GM21576 (cell line): ENCODE measurements around the gene HEXIM1.

Experiments
- ATAC-seq: cut with Tn5 transposase; IDR thresholded peaks from one replicate; pipeline ENCODE4 v1.9.1; 2021; ENCODE audit warnings: mild to moderate bottlenecking, moderate library complexity; ENCODE audit not compliant: unreplicated experiment

The HEXIM1 gene, protein sequence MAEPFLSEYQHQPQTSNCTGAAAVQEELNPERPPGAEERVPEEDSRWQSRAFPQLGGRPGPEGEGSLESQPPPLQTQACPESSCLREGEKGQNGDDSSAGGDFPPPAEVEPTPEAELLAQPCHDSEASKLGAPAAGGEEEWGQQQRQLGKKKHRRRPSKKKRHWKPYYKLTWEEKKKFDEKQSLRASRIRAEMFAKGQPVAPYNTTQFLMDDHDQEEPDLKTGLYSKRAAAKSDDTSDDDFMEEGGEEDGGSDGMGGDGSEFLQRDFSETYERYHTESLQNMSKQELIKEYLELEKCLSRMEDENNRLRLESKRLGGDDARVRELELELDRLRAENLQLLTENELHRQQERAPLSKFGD

DNA sequence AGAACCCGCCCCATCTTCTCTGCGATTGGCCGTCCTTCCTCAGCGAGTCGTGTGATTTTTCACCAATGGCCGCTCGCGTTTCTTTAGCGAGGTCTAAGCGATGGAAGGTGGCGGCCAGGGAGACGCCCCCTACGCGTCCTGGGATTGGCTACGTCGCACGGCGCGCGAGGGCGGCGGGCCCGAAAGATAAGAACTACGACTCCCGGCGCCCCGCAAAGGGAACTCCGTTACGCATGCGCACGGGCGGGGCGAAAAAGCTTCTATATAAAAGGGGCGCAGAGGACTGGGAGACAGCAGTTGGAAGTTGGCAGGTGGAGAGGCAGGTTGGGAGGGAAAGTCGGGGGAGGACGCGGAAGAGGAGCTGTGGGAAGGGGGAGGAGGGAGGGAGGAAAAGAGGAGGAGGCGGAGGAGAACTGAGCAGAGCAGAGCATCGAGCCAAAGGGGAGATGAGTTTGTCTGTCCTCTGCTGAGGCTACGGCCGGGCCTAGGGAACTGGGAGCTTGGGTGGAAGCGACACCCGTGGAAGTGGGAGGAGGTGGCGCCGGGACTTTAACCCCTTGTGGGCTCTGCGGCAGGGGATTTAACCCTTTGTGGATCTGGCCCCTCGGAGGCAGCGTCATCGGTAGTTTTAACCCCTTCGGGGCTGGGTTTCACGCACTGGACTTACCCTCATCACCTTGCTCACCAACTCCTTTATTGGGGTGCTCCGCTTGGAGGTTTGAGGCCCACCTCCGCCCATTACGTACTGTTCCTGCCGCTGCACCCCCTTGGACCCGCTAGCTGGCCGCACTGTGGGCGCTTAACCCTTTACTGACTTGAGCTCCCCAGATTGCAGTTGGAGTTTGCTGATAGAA, at the start of gene HEXIM1:
TSS of gene HEXIM1 (plus strand) at position 293 of the 854 bp plus-strand sequence. CDS start 716 bp downstream, outside the sequence.
- peak; percentile 65 for ATAC-seq

DNA sequence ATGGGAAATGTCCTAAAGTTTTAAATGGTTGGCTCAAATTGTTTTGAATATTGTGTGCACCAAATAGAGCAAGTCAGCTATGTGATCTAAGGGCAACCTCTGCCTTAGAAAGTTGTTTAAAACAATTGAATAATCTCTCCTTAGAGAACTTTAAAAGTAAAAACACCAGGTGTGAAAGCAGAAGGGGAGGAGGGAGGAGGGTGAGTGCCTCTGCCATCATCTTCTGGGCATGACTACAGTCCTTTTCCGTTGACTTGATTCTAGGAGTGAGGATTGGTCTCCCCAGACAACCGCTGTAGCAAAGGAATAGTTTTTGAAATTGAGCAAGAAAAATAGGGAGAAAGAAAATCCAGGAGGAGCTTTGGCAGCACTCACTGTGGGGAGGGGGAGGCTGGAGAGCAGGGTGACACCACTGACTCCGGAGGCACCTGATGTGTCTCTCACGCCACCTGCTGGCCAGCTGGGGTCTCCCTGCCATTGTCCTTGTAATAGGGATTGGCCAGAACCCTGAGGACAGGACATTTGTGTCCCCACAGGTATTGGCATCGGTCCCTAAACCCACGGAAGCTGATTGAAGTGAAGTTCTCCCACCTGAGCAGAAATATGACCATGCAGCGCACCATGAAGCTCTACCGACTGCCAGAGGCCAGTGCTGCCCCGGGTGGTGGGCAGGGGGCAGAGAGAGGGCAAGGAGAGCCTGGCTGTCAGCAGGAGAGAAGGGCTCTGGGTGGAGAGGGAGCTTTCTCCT, 49.2 kb upstream of the HEXIM1 start:
- ATAC-seq = no peak

DNA sequence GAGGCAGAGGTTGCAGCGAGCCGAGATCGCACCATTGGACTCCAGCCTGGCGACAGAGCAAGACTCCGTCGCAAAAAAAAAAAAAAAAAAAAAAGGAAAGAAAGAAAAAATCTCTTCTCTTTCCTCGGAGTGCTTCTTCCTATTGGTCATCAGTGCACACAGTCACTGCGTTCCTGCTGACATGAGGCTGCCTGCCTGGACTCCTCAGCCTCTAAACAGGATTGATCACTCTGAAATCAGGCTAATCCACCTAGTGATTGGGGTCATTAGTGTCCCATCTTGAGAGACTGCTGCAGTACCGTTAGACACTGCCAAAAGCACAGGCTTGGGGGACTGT, 46.8 kb upstream of the HEXIM1 start:
- no peak for ATAC-seq

DNA sequence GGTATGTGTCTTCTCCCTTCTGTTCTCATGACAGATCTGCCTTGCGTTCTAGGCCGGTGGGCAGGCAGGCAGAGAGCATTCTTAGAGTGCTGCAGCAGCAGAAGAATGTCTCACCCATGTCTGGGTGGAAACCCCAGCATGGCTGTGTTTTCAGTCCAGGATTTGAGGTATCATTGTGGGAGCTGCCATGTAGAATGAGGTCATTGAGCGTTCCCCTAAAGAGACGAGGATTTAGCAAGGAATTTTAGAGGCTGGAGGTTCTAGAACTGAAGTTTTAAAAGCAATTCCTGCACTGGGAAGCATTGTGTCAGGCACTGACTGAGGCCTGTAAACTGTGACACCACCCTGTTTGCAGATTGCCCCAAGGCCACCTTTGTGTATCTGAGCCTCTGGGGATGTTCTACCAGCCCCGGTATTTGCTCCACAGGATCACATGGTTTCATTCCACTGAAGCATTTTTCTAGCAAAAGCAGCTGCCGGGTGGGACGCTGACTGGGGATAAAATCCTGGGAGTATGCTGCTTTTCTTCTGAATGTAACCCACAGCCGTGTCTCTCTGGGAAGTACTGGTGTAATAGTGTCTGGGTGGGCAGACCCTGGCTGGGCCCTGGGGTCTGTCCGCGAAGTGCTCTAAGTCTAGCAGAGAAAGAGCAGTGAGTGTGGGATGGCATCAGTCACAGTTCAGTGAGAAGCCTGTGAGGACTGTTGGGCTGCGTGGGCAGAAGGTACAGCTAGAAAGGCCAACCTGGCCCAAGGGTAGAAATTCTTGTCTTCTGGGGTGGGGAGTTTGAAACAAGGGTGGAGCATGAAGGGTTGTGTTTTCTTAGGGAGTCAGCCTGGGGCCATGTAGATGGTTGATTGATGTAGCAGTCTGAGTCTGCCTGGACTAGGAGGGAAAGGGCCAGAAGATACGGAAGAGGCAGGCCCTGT, 46.1 kb upstream of the HEXIM1 start:
- no peak for ATAC-seq

DNA sequence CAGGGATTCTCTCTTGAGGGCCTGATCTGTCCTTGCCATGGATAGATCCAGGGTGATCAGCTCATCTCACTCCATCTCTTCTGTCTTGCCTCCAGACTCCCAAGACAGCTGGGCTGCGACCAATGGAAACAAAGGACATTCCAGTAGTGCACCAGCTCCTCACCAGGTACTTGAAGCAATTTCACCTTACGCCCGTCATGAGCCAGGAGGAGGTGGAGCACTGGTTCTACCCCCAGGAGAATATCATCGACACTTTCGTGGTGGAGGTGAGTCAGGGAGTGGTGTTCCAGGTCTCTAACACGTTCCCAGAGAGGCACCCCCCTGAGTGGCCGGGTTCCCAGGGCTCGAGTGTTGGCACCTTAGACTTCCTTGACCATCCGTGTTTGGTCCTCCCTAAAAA, 45.4 kb upstream of the HEXIM1 start:
- ATAC-seq = no peak

DNA sequence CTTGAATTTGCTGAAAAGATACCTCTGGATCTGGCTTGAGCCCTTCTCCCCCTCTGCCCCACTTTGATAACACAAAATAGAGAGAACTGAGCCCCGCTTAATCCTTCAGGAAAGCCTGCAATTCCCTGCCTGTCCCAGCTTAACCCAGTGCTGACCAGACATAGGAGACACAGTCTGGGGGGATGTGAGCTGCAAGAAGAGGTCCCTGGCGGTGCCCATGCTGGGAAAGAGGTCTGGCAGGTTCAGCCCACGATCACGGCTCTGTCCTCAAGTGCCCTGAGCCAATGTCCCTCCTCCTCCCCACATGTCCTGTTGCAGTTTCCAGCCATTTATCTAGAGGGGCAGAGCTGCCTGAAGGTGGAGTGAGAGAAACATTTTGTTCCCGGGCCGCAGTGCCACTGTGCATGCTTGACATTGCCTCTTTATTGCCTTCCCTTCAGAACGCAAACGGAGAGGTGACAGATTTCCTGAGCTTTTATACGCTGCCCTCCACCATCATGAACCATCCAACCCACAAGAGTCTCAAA, 44.9 kb upstream of the HEXIM1 start:
- no peak for ATAC-seq

DNA sequence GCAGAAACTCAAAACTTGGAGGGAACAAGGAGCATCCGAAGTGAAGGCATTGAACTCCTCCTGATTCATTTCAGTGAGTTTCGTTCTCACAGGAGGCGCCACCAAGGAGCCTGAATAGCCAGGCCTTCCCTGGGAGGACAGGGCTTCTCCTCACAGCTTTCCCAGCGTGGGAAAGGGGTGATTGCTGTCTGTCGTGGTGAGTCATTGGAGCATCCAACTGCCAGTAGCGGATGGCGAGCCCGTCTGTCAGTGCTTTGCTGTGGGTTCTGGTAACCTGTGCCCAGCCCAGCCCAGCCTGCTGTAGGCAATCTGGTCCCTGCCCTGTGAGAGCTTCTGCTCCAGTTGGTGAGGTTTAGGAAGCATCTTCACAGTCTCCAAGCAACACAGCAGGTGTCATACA, 44.2 kb upstream of the HEXIM1 start:
- ATAC-seq = no peak

DNA sequence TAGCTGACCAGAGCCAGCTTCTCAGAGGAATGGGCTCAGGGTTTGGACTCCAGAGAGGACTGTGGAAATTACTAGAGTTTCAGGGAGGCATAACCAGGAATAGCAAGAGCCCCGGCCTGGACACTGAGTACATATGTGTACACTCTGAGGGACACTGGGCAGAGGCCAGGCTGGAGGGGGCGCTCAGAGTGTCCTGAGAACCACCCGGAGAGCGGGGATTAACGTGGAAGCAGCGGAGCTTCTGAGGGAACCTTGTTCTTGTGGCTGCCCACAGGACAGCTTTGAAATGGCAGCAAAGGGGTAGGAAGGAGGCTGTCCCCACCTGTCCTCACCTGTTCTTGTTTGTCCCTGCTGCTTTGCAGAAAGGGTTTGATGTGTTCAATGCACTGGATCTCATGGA, 43.8 kb upstream of the HEXIM1 start:
- ATAC-seq = no peak

DNA sequence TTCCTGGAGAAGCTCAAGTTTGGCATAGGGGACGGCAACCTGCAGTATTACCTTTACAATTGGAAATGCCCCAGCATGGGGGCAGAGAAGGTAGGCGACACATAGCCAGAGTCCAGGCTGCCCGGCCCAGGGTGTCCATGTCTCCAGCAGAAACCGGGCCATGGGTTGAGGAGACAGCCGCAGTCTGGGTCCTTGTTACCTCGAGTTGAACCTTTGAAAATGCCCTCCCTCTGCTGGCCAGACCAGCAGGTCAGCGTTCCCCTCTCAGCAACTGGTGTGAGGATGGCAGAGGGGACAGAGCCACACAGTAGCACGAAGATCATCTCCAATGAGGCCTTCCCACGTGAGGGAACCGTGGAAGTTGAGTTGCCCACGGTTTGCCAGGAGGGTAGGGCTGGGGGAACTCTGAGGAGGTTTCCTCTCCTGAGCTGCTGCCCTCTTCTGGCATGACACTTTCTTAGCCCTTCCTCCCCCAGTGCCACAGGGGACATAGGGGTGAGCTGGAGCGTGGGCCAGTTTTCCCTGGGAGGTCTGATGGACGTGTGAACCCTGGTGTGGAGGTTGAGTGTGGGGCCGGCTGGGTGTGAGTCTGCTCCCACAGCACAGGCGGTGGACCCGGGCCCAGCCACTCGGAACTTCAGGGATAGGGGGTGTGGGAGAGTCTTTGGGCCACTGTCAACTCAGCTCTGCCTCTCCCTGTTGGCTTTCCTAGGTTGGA, 43.2 kb upstream of the HEXIM1 start:
- no peak for ATAC-seq

DNA sequence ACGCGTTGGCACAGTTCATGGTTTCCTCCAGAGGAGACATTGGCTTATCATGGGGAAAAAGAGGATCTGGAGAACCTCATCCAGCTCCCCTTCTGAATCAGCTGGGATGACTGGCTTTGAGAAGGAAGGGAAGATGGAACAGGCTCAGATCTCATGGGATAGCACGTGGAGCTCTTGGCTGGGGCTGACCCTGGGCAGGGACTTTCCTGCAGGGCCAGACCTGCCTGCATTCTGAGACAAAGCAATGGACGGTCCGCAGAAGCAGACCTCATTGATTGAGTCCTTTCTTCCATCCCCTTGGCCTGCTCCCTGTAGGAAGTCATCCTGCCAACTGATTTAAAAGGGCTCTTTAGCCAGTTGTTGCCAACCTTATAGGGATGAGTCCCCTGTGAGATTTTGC, 42.2 kb upstream of the HEXIM1 start:
- no peak for ATAC-seq

DNA sequence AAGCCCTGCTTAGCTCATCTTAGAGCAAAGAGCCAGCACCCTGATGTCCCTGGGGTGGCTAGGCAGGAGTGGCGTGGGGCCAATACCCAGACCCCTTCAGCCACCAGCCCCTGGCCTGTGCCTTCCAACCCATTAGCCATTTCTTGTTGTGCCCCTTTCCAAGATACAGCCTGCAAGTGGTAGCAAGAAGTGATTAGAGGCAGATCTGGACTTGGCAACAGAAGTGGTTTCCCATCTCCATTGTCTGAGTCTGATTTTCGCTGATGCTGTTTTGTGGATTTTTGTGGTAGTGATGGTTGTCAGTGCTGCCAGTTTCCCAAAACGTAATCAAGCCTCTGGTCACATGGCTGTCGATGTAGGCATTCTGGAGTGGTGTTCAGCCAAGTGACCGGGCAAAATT, 41.7 kb upstream of the HEXIM1 start:
- no peak for ATAC-seq

DNA sequence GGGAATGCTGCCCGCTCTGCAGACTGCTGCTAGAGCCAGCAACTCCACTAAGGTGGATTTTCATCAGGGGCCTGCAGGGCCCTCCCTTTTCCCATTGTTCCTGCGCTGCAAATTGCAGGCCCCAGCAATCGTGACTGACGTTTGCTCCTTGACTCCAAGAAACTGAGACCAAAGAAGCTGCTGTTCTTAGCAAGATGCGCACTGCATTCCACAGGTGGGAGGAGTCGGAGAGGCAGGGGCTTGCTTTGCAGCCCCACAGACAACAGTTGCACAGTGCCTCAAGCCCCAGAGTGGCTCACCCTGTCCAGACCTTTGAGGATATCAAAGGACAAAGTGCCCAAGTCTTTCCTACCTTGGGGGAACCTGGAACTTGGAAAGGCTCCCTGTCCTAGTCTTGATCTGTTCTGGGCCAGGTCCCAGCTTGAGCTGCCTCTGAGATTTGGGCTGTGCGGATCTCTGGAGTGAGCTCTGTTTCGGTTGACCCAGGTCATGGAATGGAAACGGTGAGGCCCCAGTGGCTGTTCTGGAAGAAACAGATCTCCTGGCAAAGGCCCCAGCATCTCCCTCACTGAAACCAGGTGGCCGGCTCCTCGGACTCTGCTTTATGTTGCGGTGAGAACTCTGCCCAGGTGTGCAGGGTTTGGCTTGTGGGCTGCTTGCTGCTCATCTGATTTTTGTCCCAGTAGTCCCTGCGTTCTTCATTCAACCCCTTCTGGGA, 40.8 kb upstream of the HEXIM1 start:
- no peak for ATAC-seq

DNA sequence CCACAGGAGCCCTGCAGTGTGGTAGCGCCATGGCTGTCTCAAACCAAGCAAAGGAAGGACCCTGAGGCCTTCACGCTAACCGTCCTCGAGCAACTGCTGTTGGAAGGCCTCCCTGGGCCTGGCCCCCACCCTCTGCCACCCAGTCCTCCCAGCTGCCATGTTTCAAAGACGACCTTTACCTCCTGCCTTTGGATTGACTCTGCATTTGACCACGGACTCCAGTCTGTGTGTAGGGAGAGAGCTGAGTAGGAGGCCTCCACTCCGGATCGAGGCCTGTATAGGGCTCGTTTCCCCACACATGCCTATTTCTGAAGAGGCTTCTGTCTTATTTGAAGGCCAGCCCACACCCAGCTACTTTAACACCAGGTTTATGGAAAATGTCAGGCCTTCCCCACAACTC, 40.2 kb upstream of the HEXIM1 start:
- no peak for ATAC-seq

DNA sequence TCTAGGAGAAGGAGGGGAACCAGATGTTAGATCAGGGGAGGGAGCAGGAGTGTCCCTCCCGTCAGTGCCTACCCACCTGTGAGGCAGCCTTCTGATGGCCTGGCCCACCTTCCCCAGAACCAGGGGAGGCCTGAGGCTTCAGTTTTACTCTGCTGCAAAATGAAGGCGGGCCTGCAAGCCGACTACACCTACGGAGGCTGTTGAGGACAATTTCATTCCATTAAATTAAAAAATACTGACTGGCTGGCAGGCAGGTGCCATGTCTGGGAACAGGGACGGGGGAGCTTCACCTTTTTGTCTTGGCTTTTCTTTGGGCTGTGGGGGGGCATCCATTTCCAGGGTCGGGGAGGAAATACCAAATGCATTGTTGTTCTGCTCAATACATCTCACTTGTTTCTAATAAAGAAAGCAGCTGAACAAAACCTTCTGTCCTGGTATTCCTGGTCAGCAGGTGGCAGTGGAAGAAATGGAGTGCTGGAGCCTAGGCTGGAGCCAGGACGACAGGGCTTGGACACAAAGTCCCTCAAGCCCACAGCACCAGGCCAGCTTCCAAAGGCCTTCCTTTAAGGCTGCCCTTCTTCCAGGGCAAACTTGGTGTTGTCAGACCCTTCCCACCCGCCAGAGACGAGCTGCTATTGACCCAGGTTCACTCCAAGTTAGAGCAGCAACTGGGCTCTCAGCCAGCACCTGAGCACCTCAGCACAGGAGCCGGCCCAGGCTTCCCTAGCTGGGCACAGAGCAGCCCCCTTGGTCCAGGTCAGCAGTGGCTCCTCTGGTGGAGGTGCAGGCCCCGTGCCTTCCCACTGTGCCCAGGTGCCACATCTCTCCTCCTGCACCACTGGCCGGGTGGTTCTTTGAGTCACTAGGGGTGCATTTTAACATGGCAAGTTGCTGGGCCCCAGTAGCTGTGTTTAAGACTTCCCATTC, 39.4 kb upstream of the HEXIM1 start:
- ATAC-seq = no peak

DNA sequence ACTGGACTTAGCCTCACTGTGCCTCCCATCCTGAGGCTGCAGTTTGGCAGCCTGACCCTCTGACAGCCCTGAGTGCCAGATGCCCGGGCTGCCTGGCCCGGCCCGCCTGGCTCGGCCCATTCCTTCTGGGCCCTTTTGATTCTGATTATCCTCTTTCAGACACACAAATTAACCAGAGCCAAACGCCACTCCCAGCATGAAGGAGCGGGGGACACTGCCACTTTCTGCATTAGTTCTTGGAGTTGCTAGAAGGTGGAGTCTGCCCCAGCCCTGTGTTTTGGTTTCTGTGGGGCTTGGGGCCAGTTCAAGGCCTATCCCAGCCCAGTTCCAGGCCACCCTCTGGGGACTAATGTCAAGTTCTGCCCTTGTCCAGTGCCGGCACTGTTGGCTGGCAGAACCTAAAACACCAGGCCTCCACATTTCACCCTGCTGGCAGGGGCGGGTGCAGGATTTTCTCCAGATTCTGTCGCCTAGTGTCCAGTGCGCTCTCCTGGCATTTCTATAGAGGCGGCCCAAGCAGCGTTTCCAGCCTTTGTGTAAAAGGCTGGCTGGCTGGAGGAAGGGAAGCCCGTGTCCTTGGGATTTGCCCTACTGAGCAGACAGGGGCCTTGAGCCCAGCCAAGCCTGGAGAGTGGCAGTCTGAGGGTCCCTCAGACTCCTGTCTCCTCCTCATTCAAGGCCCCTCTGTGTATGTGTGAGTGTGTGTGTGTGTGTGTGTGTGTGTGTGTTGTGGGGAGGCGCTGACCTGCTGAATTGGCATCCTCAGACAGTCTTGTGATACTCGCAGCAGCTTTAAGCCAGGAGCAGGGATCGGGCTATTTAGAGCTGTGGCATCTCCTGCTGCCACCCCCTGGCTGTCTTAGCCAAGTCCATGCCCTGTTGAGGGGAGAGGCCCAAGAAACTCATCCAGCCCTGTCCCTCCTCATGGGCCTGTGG, 37.3 kb upstream of the HEXIM1 start:
- no peak for ATAC-seq

DNA sequence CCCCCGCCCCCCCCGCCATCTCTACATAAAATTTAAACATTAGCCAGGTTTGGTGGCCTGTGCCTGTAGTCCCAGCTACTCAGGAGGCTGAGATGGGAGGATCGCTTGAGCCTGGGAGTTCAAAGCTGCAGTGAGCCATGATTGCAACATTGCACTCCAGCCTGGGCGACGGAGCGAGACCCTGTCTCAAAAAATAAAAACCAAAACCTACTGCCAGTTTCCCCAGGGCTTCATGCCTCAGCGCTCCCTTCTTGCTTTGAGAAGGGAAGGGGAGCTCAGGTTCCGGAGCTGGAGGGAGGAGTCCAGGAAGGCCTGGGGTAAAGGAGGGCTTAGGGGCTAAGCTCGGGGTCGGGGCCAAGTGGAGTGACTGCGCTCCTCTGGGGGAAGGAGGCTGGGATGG, 36.4 kb upstream of the HEXIM1 start:
- no peak for ATAC-seq
